SKM-1 (cell line): ENCODE data around the gene CCT7.
A peak's percentile ranks its signal among the peaks of the same experiment; 100 is the strongest.

ENCODE experiments used
- DNase-seq: peaks from one replicate; lab custom pipeline; 2025; ENCODE audit not compliant: unreplicated experiment; lab: John Stamatoyannopoulos, UW

CCT7 gene

DNA sequence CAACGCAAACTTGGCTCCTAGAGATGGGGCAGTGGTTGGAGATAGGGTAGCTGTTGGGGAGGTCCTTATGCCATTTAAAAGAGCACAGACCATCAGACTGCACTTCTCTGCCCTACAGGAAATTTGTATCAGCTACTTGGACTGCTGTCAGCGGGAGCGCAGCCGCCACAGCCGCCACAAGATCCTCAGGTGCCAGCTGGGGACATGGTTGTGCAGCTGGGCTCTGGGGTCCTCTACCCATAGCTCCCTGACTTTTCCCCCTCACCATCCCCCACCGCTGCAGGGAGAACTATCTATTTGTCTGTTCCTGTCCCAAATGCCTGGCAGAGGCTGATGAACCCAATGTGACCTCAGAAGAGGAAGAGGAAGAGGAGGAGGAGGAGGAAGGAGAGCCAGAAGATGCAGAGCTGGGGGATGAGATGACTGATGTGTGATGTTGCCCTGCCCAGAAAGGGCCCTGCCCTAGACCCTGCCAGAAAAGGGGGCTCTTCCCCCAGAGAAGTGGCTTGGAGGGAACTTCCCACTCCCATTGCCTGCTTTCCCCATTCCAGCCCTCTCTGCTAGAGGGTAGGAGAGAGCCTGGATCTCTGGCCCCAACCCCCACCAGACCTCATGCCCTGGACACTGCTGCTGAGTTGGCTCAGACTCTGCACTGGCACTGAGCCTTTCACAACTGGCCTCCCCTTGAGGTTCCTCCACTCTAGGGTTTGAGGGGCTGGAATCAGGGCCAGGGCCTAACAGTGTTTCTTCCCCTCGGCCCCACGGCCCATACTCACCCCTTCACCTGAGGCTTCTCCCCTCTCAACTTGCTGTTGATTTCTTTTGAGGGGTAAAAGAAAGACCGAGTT is 8.4 kb upstream of the CCT7 start:
- peak; percentile 74 for DNase-seq

DNA sequence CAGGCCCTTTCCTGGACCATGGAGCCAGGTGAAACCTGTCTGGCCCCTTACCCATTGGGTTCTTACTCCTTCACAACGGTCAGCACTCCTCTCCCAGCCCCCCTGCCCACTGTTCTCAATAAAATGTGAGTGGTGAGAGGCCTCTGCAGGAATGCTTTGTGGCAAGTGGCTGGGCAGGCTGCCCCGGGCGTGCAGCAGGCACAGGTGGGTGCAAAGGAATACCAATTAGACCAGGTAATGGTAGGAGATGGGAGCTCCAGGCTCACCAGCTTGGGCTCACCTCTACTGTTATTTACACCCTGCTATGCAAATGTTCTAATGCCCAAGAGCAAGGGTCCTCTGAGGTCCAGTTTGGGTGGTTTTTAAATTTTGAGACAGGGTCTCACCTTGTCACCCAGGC is 7.0 kb upstream of the CCT7 start:
- DNase-seq = no peak

DNA sequence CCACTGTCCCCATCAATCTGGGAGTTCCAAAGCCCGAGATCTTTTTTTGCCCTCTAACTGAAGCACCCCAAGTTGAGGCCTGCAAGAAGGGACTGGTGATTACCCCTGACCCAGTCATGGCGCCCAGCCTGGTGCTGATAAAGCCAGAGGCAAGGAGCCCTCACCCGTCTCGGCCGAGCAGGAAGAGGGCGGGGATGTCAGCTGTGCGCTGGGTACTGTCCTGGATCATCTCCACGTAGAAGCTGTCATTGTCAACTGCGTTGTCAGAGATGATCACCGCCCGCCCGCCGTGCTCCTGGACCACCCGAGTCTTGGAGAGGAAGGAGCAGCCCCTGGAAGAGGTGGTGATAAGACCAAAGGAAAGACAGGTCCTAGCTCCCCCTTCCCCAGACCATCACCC is 5.5 kb upstream of the CCT7 start:
- no peak for DNase-seq

DNA sequence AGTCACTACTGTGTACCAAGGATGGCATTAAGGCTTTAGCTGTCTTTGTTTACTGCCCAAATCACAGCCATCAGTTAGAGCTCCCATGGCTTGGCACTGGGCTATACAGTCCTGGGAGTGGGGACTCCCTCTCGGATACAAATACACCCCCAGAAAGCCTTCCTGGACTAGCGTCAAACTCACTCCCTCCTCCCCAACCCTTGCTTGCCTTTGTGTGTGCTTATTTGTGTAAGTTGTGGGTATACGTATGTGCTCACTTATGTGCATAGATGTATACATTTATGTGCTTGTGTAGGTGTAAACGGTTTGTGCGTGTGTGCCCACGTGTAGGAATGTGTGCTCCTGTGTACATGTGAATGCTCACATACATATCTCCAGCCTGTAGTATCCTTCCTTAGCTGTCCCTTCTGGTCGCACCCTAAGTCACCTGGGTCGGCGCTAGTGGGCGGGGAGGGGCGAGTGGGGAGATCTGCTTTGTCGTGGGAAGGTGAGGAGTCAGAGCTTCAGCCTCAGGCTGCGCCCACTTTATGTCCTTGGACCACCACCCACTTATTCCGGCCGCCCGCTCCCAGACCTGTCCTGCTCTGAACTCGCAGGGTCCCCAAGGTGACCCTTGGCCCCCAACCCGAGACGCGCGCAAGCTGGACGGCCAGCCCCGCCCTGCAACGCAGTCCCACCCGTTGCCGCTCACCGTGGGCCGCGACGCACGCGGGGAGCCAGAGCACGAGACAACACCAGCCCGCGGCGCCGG is 1.5 kb upstream of the CCT7 start:
- DNase-seq = no peak

DNA sequence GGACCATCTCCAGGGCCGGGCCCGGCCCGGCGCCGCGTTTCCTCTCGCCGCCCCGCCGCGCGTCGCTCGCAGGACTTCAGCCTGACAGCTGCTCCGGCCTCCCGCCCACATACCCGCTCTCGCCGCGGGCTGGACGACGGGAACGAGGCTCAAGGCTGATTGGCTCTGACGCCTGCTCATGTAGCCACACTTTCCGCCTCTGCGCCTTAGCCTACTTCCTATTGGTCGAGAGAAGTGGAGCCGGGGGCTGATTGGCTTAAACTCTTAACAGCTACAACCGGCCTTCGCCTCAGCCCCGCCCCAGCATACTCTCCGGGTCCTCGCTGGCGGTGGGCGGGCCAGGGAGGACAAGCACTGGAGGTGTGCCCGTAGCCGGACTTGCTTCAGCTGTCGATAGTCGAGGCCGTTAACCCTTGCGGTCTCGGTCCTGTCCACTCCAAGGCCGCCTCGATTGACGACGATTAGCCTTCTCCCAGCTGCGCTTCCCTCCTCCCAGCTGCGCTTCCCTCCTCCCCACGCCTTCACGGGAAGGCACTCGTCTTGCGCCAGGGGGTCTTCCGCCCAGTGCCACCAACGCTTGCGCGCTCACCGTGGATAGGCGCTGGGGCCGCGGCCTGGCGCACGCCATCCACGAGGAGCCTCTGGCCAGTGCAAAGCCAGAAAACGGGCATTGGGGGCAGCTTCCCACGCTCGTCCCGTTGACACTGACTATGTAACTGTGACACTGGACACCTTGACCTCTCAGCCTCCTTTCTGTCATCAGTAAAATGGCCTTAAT is 765 bp upstream of the CCT7 start, which contains the start of gene PRADC1:
TSS of gene PRADC1 (minus strand) at position 86 of the 778 bp plus-strand sequence. CDS start at position 7, 79 bp downstream.
- peak; percentile 98 for DNase-seq

DNA sequence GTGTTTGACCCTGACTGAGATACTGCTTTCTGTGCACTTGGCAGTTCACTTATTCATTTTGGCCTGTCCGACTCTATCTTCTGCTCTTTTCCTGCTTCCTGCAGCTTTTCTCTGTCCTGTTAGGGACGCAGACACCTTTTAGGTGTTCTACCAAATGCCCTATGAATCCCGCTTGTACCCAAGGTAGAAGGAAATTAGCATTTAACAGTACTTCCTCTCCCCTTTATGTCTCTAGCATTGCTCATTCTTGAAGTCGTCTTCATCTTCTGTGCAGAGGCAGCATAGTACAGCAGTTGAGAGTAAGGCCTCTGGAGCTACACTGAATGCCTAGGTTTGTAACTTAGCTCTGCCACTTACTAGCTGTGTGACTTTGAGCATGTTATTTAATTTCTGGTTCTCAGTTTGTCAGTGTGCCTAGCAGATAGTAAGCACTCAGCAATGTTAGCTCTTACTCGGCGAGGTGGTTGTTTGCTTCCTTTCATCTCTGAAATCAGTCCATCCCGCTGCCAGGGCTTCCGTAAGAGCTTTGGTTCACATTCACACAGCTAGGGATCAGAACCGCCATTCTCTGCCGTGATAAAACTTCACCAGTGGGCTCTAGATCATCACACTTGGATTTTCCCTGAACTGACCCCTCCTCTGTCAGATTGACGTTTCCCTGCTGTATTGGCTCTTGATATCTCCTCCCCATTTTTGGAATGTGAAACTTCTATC is 1.4 kb downstream of the CCT7 start:
- no peak for DNase-seq

DNA sequence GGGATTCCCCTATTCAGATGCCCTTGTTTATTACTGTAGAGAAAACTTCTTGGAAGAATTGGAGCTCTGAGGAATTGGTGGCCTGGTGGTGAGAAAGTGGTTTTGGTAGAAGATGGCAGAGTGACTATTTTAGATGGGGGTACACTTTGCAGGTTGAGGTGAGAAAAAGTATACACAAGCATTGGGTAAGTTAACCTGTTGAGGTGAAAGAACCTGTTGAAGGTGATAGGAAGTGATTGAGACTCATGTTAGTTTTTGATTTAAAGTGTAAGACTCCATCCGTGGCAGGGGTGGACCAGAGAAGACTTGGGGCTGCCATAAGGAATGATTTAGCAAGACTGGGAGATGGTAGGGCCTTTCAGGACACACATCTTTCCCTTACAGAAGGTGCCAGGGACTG is 3.1 kb downstream of the CCT7 start:
- no peak for DNase-seq

DNA sequence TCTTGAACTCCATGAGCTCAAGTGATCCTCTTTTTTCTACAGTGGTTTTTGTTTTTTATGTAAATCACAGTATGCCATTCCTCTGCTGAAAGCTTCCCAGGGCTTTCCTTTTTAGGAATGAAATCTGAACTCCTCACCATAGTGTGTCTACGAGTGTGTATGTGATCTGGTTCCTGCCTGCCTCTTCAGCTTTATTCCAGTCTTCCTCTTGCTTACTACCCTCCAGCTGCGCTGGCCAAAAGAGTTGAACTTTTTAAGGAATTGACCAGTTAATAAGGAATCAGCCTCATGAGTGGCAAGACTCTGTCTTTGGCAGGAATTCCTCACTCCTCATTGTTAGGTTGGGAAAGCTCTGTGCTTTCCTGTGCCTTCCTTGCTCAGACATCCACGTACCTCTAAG is 4.0 kb downstream of the CCT7 start:
- no peak for DNase-seq

DNA sequence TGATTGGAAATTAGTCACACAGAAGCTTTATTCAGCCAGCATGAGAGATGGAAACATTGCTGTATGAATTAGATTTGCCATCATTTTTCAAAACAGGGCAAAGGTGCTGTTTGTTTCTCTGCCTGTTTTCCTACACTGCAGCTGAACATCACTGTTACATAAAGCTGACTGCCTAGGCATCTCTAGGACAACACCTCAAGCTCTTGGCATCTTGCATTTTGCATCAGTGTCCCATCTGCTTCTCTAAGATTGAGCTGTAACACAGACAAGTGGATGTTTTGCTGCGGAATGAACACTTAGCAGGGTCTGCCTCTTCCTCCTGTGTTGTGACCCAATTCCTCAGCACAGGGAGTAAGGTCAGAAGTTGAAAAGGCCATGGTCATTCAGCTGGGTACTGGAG is 4.9 kb downstream of the CCT7 start:
- no peak for DNase-seq

DNA sequence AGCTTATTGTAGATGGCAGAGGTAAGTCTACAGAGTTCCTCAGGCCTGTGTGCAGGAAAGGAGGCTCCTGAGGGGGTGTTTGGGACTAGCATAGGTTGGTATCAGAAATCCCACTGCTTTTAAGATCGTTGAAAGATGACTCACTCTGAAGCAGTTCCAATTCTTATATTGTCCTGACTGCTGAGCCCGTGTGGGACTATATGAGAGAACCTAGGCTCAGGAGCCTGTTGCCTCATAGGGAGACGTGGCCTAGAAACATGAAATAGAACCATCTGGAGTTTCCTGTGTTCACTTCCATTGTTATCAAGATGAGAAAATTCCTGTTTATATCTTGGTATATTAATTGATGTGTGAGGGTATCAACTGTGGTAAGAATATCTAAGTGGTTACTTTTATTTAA is 5.7 kb downstream of the CCT7 start:
- no peak for DNase-seq

DNA sequence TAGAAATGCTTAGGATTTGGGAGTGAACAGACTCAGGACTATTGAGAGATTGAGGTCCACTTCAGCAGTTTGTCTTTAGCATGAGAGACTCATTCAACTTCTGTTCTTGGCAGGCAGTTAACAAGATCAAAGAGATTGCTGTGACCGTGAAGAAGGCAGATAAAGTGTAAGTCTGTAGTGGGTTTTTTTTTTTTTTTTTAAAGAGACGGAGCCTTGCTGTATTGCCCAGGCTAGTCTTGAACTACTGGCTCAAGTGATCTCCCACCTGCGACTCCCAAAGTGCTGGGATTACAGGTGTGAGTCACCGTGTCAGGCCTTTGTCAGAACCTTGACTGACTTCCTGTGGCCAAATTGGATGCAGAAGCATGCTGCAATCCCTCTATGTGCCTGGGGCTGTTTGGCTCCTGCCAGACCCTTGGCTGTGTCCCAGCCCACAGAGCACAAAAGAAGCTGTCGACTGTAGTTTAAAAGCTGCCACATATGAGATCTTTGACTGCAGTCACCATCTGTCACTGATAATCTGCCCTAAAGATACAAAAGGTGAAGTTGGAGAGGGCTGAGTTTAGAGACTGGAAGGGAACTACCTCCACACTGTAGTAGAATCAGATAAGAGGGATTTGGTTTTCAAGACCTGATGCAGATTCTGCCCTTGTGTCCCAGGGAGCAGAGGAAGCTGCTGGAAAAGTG is 9.9 kb downstream of the CCT7 start:
- DNase-seq = no peak

DNA sequence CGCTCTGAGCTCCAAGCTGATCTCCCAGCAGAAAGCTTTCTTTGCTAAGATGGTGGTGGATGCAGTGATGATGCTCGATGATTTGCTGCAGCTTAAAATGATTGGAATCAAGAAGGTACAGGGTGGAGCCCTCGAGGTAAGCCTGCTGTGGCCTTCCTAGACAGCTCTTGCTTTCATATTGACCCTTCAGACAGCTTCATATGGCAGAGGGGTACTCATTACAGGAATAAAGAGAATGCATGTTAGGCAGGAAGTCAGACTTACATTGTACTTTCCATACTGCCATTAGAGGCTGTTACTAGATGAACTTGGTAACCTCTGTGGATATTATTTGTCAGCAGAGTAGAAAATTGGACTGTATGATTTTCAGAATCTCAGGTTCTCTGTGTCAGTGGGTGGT is 10.5 kb downstream of the CCT7 start:
- DNase-seq = no peak

DNA sequence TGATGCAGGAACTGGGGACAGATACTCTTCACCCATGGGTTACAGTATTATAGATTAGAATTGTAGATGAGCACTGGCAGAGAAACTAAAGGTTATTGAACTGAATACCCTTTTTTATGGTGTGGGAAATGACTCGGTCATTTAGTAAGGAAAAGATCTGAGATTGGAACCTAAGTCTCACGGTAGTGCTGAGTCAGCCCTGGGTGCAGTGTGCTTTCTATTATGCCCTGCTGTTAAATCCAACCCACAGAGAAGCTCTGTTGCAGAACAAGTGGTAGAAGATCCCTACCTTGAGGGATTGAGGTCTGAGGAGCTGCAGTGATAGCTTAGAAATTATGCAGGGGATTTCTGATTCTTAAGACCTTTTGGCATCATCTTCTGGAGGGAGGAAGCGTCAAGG is 12.7 kb downstream of the CCT7 start:
- no peak for DNase-seq

DNA sequence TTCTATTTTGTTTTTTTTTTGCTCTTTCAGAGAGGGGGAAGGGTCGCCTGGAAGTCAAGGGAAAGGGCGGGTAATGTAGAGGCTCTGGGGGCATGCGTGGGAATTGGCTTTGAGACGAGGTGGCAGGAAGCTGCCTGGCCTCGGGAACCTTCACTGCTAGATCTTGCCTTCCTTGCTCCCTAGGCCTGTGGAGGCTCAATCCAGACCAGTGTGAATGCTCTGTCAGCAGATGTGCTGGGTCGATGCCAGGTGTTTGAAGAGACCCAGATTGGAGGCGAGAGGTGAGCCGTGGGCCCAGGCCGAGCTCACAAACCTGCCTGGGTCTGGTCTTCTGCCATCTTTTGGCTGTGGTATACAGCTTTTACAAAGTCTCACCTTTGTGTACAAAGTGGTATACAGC is 15.5 kb downstream of the CCT7 start:
- DNase-seq = no peak

DNA sequence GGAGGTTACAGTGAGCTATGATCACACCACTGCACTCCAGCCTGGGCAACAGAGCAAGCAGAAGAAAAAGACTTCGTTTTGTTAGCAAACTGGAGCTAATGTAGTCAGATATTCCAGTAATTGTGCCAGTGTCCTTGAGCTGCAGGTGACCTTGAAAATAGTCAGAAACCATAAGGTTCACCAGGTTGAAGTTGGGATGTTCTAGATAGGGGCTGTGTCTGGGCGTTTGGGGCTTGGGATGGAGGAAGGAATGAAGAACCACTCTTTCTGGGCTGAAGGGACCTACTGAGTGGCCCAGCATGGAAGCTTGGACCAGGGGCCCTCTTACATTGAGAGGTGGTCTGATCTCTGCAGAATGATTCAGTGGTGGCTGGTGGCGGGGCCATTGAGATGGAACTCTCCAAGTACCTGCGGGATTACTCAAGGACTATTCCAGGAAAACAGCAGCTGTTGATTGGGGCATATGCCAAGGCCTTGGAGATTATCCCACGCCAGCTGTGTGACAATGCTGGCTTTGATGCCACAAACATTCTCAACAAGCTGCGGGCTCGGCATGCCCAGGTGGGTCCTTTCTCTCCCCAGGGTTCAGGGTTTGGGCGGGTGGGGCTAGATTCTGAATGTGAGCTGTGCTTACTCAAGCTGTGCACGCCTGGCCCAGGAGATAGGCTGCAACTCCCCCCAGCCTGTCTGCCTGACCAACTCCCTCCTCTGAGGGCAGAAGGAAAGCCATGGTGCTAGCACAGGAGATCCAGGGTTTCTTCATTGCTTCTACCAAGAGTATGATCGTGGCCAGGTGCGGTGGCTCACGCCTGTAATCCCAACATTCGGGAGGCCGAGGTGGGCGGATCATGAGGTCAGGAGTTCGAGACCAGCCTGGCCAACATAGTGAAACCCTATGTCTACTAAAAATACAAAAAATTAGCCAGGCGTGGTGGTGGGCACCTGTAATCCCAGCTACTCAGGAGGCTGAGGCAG is 17.1 kb downstream of the CCT7 start:
- DNase-seq = no peak

DNA sequence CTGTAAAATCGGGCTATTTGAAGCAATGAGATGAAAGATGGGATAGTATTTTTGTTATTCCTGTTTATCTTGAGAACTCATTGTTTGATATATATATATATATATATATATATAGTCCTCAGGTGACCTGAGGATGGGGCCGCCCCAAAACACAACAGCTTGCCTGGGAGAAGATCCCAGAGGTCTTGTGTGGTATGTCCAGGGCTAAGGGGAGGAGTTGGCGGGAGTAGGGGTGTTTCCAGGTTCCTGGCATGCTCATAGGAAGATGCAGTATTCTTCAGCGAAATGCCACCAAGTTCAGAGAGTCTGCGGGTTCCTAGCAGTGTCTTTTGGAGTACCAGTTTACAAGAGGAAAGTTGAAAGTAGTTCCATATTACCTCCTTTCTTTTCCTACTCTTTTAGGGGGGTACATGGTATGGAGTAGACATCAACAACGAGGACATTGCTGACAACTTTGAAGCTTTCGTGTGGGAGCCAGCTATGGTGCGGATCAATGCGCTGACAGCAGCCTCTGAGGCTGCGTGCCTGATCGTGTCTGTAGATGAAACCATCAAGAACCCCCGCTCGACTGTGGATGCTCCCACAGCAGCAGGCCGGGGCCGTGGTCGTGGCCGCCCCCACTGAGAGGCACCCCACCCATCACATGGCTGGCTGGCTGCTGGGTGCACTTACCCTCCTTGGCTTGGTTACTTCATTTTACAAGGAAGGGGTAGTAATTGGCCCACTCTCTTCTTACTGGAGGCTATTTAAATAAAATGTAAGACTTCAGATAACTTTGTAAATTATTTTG is 18.3 kb downstream of the CCT7 start:
- no peak for DNase-seq

DNA sequence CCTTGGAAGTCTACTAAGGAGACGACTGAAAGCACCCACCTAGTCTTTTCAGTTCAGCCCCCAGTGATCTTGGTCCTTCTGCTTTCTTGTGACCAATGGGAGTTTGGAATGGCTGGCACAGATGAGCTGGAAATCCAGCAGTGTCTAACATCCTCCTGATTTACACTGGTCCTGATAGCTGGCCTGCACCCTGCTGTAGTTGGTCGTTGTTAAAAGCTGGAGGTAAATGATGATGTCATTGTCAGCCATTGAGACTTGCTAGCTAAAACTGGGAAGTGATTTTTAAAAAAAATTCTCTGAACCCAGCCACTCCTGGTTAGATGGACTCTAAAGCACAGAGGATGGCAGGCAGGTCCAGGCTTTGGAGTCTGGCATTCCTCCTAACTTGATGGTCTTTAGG is 19.3 kb downstream of the CCT7 start:
- no peak for DNase-seq

DNA sequence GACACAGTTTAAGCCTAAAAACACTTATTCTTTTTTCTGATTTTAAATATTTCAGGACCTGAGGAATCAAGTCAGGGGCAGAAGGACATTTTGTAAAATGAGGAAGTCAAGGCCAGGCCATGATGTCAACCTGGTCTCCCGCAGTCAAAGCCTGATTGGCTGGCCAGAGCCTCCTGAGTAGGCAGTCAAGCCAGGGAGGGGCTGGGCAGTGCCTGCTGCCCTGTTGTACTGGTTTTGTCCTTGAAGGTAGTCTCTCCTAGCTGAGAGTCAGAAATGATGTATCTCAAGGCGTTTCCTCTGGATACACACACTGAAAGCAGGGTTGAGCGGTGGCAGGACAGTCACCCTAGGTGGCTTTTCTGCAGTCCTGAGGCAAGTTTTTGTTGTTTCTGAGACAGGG is 19.8 kb downstream of the CCT7 start:
- peak; percentile 14 for DNase-seq
